LHCN-M2 (cell line): ENCODE results near the gene SPTAN1. TPM values are rescaled to one million over a fixed set of nuclear protein-coding genes. Genes with fewer than 3 reads are reported as not detected.
"Not testable (repeated sequence)": the region's sequence is repeated elsewhere in the genome, so short reads cannot be mapped to it uniquely, and the experiment has no call there.

Experiments
- DNase-seq: peaks from one replicate; pipeline ENCODE4 v3.0.0-alpha.2; 2012; ENCODE audit warnings: low read depth
- total RNA-seq: library from RNA; depleted of rRNA; stranded (reverse); fragments of >200 nt; gene quantifications from 2 replicates; pipeline ENCODE4 v1.2.3, GENCODE V29; 2014; rRNA removed

SPTAN1 gene
- total RNA-seq, 1 experiment from 2014 or later = 208 TPM

DNA sequence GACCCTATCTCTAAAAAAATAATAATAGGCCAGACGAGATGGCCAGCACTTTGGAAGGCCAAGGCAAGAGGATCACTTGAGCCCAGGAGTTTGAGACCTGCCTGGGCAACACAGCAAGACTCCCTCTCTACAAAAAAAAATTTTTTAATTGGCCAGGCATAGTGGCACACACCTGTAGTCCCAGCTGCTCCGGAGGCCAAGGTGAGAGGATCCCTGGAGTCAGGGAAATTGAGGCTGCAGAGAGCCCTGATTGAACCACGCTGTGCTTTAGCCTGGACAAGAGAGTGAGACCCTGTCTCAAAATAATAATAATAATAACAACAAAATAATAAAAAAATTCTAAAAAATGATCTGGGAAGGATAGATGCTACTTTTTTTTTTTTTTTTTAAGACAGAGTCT lies 105.4 kb downstream of the SPTAN1 start:
- no peak for DNase-seq

DNA sequence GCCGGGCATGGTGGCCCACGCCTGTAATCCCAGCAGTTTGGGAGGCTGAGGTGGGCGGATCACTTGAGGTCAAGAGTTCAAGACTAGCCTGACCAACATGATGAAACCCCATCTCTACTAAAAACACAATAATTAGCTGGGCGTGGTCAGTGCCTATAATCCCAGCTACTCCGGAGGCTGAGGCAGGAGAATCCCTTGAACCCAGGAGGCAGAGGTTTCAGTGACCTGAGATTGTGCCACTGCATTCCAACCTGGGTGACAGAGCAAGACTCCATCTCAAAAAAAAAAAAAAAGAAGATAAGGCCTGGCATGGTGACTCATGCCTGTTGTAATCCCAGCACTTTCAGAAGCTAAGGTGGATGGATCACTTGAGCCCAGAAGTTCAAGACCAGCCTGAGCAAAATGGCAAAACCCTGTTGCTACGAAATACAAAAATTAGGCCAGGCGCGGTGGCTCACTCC lies 114.1 kb downstream of the SPTAN1 start:
- not testable (repeated sequence) for DNase-seq

DNA sequence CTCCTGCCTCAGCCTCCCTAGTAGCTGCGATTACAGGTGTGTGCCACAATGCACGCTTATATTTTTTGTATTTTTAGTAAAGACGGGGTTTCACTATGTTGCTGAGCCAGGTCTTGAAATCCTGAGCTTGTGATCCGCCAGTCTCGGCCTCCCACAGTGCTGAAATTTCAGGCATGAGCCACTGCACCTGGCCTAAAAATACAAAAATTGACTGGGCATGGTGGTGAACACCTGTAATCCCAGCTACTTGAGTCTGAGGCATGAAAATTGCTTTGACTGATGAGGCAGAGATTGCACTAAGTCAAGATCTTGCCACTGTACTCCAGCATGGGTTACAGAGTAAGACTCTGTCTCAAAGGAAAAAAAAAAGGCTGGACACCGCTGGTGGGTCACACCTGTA lies 117.4 kb downstream of the SPTAN1 start:
- no peak for DNase-seq

DNA sequence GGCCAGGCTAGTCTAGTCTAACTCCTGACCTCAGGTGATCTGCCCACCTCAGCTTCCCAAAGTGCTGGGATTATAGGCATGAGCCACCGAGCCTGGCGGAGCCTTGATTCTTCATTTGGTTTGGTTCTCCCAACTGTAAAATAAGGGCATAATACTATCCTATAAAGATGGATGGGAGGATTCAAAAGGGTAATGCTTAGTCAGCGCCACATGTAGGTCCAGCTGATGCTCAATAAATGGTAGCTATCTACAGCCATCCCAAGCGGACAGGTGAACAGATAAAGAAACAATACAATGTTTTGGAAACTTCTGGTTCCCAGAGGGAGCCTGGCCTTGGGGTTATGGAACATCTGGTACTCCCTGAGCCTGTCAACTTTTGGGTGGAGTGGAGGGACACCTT lies 123.0 kb downstream of the SPTAN1 start:
- no peak for DNase-seq

DNA sequence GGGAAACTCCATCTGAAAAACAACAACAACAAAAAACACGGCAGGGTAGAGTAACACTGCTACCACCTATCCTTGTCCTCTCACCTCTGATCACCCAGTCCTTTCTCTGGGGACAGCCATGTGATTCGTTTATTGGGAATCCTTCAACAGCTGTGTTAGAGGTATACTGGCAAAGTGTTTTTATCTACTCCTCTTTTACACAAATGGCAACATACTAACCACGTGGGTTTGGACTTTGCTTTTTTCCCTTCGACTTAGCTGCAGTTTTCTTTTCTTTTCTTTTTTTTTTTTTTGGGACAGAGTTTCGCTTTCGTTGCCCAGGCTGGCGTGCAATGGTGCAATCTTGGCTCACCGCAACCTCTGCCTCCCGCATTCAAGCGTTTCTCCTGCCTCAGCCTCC lies 125.4 kb downstream of the SPTAN1 start:
- no peak for DNase-seq

Other genes with a start within 250 kb of the SPTAN1 start
- gene TRUB2, start 230.1 kb upstream of the SPTAN1 start, total RNA-seq = 15.6 and 19.2 TPM in 2 replicates
- gene COQ4, start 229.7 kb upstream of the SPTAN1 start, total RNA-seq = 32.9 and 40.1 TPM in 2 replicates
- 37.3 and 37.5 TPM in 2 replicates for gene SLC27A4, start 212.1 kb upstream of the SPTAN1 start, total RNA-seq
- 46.4 and 49.4 TPM in 2 replicates for gene URM1, start 181.2 kb upstream of the SPTAN1 start, total RNA-seq
- gene CERCAM, start 131.7 kb upstream of the SPTAN1 start, total RNA-seq = 103 and 117 TPM in 2 replicates
- gene ODF2, start 96.6 kb upstream of the SPTAN1 start, total RNA-seq = 55.2 and 63.3 TPM in 2 replicates
- 50.1 and 53.2 TPM in 2 replicates for gene GLE1, start 47.9 kb upstream of the SPTAN1 start, total RNA-seq
- 160 and 162 TPM in 2 replicates for gene DYNC2I2, start 104.3 kb downstream of the SPTAN1 start, total RNA-seq
- gene SET, start 136.6 kb downstream of the SPTAN1 start, total RNA-seq = 454 and 528 TPM in 2 replicates
- 4.2 and 4.4 TPM in 2 replicates for gene PKN3, start 149.9 kb downstream of the SPTAN1 start, total RNA-seq
- 60.5 and 64.6 TPM in 2 replicates for gene ZDHHC12, start 171.5 kb downstream of the SPTAN1 start, total RNA-seq
- 24.2 and 24.5 TPM in 2 replicates for gene ZER1, start 219.3 kb downstream of the SPTAN1 start, total RNA-seq
- gene TBC1D13, start 234.7 kb downstream of the SPTAN1 start, total RNA-seq = 17.6 and 28.1 TPM in 2 replicates